Head of caudate nucleus (tissue), 42 donors: ENCODE data around the gene MYO5A.
"Not testable (repeated sequence)": the region's sequence is repeated elsewhere in the genome, so short reads cannot be mapped to it uniquely, and the experiment has no call there.

Experiments
- DNase-seq, 42 donors: peaks; one replicate each; pipeline versions ENCODE4 v3.0.0 to v3.0.0-alpha.2; 2020 to 2021; ENCODE audit warnings: mixed read lengths in 7 of 42
- intact Hi-C: fragments of 100-400 bp; cut with DNase I; formaldehyde crosslinking; loops from one replicate; pipeline ENCODE4 v1.15.0; 2022

The MYO5A gene

DNA sequence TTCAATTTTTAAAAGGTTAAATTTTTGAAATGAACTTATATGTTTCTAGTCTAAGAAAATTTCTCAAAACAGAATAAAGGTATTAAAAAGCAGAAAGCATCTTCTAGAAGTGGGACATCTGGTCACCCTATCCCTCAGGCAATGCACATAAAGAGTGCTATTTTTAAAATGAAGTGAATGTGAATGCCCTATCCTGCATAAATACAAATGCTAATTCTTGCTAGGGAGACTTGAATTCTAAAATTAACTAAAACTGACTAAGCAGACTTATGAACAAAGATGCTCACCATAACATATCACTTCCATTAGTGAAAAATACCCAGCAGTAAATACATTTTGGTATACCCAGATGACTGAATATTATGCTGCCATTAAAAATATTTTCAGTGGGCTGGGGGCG lies 11.7 kb downstream of the MYO5A start:
- intact Hi-C loops: no loop called here
- DNase-seq: no peak

DNA sequence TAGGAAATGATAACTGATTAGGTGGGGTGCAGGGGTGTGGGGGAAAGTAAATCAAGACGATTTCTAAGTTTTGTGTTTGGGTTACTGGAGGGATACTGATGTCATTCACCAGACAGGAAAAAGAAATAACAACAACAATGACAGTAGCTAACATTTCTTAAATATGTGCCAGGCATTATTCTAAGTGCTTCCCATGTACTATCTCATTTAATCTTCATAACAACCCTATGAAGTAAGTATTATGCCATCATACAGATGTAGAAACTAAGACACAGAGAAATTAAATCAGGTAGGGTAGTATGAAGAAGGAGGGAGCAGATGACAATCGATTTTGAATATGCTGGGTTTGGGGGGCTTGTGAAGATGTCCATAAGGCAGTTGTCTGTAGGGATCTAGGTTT lies 13.3 kb downstream of the MYO5A start:
- intact Hi-C loops: no loop called here
- no peak for DNase-seq

DNA sequence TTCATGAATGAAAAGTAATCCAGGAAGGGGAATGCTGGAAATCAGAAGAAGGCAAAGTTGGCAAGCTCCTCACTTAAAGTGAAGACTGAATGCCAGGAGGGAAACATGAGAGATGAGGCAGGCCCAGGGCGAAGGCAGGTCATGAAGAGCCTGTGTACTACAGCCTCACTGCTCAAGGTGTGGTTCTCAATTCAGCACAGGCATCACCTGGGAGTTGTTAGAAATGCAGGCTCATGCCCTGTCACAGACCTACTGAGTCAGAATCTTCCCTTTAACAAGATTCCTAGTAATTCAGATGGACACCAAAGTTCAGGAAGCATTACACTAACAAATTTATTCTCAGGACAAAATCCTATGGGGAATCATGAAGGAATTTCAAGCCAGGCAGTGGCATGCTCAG lies 14.2 kb downstream of the MYO5A start:
- intact Hi-C loops: no loop called here
- DNase-seq: no peak

DNA sequence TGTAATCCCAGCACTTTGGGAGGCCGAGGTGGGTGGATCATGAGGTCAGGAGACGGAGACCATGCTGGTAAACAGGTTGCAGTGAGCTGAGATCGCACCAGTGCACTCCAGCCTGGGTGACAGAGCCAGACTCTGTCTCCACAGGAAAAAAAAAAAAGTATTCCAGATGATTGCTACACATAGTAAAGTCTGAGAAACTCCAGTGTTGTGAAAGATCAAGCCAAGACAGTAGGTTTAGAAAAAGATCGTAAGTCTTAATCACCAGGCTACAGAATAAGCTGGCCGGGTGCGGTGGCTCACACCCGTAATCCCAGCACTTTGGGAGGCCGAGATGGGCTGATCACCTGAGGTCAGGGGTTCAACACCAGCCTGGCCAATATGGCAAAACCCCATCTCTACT lies 15.8 kb downstream of the MYO5A start:
- DNase-seq, intact Hi-C loops: not testable (repeated sequence)

DNA sequence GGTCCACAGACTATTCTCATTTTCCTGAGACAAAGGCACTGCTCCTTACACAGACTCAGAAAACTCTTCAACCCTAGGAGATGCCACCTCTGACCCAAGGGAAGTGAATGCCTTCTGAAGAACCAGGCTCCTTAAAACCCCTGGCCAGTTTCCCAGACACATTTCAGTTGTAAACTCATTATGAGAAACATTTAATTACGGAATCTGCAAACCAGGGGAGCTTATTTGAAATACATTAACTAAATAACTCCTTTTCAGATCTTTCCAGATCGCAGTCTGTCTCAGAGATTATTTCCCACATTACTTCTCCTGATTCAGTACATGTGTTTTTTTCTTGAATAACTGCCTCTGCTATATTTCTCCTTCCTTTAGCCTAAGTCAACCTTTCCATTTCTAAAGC lies 17.6 kb downstream of the MYO5A start:
- intact Hi-C loops: no loop called here
- DNase-seq: no peak

DNA sequence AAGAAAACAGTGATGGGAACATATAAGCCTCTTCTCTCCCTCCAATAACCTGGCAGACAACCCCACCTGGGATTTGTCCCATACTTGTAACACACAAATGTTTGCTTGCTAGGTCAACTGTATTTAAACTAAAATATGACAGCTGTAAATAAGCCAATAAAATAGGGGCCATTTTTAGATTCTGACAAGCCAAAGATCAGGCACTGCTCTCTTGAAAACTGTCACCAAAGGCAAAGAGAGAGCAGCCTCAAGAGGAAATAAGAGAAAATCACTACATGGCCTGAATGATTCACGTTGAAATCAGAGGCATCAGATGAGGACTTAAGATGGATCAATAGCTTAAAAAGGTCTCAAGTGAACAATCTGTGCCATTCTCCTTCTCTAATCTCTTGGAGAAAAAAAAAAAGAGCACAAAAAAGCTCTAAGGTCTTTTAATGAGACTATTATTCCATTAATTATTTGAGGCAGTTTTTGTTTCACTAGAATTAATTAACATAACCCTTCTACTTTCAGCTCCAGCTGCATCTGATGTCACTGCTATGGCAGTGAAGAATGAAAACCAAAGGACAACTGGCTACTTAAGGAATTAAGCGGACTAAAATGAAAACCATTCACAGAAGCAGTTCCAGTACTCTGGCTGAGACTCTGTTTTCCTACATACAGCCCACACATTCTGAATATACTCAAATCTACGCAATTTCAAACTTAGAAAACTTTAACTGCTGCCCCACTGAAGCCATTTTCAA lies 19.0 kb downstream of the MYO5A start:
- DNase-seq: no peak
- intact Hi-C loops: no loop called here

DNA sequence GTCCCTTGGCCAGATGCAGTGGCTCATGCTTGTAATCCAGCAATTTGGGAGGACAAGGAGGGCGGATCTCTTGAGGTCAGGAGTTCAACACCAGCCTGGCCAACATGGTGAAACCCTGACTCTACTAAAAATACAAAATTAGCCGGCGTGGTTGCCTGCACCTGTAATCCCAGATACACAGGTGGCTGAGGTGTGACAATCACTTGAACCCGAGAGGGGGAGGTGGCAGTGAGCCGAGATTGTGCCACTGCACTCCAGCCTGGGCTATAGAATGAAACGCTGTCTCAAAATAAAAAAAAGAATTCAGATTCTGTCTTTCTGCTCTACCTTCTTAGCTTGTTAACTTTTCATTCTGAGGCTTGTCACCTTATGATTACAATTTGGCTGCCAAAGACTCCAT lies 22.1 kb downstream of the MYO5A start:
- no peak for DNase-seq

DNA sequence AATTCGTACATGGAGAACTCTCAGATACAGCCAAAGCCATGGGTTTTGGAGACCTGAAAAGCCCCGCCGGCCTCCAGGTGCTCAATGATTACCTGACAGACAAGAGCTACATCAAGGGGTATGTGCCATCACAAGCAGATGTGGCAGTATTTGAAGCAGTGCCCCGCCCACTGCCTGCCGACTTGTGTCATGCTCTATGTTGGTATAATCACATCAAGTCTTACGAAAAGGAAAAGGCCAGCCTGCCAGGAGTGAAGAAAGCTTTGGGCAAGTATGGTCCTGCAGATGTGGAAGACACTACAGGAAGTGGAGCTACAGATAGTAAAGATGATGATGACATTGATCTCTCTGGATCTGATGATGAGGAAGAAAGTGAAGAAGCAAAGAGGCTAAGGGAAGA lies 23.5 kb downstream of the MYO5A start:
- intact Hi-C loops: no loop called here
- DNase-seq: no peak

More for the DNA sequence above, 22.1 kb downstream of the MYO5A start:
- intact Hi-C loops: no loop called here

DNA sequence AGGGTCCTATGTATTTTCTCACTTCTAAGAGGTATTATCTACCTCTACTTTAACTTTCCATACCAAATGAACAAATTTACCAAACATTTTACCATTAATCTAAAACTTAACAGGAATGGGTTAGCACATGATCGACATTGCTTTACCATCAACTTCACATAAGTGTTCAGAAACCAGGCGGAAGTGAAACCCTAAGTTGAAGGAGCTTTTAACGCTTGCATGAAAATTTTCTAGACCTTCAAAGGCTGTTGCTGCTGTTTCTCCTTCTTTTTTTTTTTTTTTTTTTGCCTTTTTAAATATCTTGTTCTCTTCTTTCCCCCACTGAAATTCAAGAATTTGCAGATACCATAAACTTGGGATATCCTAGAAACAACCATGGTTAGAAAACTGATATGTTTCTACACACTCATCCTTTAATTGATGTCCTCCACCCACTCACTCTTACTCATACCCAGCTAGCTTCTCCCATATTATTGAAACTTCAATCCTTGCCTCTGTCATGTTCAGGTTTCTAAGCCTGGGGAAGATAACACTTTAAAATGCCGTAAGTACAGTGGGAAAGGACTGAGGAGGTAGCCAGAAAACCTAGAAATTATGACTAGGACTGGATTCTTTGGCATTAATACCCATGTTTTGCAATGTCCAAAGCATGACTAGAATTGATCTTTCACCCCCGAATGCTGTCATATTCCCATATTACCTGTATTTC lies 24.7 kb downstream of the MYO5A start:
- intact Hi-C loops: no loop called here
- DNase-seq: peak in 1 of 42 donors; percentile 18

DNA sequence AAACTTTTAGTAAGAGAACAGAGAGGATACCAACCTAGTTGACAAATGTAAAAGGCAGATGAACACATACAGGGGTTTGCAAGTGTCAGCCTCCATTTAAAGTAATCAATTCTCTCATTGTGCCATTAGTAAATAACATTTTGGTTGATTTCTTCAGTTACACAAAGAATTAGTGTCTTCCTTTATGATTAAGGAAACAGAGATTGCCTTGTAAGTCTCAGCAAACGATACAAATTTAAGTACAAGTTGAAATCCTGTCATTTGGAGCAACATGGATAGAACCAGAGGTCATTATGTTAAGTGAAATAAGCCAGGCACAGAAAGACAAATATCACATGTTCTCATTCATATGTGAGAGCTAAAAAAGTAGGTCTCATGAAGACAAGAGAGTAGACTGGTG lies 26.1 kb downstream of the MYO5A start:
- no peak for DNase-seq
- intact Hi-C loops: no loop called here

DNA sequence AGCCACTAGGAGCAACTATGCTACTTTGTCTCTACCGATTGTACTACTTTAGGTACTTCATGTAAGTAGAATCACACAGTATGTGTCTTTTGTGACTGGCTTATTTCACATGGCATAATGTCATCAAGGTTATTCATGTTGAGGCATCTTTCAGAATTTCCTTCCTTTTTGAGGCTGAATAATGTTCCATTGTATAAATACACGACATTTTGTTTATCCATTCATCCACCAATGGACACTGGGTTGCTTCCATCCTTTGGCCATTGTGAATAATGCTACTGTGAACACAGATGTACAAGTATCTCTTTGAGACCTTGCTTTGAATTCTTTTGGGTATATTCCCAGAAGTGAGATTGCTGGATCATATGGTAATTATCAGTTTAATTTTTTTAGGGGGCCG lies 29.2 kb downstream of the MYO5A start:
- intact Hi-C loops: no loop called here
- peak in 1 of 42 donors; percentile 46 for DNase-seq

DNA sequence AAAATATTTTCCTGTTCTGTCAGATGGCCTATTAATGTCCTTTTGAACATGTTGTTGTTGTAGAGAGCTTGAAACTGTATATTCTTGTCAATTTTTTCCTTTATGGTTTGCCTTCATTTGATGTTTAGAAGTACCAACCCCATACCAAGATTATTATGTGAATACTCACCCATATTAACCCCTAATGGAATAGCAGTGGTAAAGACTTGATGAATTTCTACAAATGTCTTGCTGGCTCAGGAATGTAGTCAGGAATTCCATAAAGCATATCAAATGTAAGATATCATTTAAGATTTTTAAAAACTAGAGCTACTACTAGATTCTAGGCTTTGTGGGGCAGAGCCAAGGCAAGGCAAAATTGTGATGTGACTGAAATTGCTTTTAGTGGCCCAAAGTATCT lies 30.0 kb downstream of the MYO5A start:
- intact Hi-C loops: no loop called here
- no peak for DNase-seq

DNA sequence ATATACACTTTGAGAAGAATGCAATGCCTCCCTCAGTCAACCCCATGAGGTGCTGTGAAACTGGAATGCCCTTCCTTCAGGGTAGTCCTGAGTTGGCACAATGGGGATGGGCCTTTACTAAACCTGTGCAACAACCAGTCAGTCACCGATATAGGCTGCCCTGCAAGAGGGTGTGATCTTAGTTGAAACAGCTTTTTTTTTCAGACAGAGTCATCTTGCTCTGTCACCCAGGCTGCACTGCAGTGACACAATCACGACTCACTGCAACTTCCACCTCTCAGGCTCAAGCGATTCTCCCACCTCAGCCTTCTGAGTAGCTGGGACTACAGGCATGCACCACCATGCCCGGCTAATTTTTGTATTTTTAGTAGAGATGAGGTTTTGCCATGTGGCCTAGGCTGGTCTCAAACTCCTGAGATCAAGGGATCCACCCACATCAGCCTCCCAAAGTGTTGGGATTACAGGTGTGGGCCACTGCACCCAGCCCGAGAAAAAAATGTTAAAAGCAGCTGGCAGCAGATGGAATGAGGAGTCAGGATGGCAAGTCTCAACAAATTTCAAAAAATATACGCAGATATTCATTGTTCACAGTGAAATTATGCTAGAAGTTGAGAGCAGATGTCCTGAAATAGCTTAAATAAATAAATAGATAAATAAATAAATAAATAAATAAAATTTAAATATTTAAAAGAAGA lies 31.8 kb downstream of the MYO5A start:
- intact Hi-C loops: no loop called here

DNA sequence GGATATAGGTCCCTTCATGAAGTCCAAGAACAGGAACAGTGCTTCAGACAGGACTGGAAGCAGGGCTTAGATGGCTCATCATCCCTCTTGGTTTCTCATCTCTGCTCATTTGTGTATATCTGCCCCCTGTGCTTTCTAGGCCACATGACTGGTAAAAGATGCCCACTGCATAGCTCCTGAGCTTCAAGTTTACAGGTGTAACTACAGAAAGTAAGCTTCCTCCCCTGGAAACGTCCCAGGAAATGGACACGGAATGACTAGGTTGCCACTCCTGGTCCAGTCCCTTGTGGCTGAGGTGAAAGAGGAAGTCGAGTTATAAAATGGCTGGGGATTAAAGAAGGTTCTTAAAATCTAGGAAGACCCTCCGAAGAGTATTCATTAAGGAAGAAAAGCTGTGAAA lies 32.5 kb downstream of the MYO5A start:
- DNase-seq: no peak
- intact Hi-C loops: no loop called here

More for the DNA sequence above, 31.8 kb downstream of the MYO5A start:
- DNase-seq: no peak

DNA sequence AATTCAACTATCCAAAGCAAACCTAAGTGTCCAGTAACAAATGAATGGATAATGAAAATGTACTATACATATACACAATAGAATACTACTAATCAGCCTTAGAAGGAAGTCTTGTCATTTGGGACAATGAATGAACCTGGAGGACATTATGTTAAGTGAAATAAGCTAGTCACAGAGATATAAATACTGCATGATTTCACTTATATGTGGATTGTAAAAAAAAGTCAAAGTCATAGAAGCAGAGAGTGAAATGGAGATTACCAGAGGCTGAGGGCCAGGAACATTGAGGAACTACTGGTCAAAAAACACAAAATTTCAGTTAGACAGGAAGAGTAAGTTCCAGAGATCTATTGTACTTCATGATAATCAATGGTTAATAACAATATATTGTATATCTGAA lies 33.6 kb downstream of the MYO5A start:
- intact Hi-C loops: no loop called here
- DNase-seq: no peak

DNA sequence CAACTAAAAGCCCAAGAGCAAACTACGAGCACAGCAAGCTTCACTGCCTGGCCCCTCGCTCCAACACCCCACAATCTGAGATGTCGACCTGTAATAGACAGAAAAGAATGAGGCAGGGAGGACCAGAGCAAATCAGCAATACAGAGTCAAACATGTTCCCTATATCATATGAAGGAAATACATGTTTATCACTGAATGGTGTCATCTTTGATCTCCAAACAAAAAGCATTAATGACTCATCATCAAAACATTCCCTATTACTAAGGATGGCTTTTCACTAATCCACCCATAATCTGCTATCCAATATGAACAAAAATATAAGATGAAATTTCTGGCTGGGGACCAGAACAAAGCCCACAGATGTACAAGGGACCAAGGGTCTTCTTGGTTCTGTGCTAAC lies 34.7 kb downstream of the MYO5A start:
- no peak for DNase-seq
- intact Hi-C loops: no loop called here

DNA sequence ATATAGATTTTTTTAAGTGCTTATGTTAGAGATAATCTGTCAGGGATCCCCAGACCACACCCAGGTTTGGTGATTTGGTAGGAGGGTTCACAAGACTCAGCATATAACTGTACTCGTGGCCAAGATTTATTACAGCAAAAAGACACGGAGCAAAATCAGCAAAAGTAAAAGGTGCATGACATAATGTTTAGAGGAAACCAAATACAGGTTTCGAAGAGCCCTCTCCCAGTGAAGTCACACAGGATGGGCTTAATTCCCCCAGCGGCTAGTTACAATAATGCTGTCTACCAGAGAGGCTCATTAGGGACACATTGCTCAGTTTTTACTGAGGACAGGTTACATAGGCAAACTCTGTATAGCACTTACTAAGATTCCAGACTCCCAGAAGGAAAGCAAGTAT lies 36.5 kb downstream of the MYO5A start:
- intact Hi-C loops: no loop called here
- DNase-seq: no peak

DNA sequence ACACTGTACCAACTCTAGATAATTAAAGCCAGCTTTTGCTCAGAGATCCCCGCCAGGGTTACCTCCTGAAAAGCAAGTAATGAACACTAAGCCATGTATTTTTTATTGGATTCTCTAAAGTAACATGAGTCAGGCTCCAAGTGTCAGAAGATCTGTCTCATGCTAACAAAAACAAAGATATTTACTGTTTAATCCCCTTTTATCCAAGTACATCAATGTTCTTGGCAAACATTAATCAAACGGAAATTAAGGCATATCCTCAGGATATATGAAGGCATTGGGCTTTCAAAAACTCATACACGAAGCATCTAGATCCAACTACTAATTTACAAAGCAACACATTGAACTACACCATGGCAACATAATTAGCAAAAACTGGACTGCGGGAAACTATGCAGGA lies 37.2 kb downstream of the MYO5A start:
- intact Hi-C loops: no loop called here
- no peak for DNase-seq

DNA sequence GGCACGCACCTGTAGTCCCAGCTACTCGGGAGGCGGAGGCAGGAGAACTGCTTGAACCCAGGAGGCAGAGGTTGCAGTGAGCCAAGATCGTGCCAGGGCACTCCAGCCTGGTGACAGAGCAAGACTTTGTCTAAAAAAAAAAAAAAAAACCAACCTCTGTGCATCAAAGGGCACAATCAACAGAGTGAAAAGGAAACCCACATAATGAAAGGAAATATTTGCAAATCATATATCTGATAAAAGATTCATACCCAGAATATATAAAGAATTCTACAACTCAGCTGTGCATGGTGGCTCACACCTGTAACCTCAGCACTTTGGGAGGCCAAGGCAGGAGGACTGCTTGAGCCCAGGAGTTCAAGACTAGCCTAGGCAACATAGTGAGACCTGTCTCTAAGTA lies 39.2 kb downstream of the MYO5A start:
- intact Hi-C loops, DNase-seq: not testable (repeated sequence)

DNA sequence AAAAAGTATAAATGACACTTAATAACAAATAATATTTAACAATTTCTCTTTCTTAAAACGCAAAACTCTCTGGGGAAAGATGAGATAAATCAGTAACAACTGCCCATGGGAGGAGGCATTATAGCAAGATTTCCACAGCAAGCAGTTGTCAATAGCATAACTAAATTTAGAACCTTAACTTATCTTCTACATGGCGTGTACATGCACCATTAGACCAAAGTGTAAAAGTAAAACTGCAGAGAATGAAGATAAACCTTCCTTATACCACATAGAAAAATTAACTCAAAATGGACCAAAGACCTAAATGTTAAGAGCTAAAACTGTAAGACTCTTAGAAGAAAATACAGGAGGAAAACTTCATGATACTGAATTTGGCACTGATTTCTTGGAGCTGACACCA lies 39.9 kb downstream of the MYO5A start:
- intact Hi-C loops: no loop called here
- no peak for DNase-seq
